HepG2 (cell line): ENCODE data around the gene KHNYN. TPM values are rescaled to one million over a fixed set of nuclear protein-coding genes. Genes with fewer than 3 reads are reported as not detected.

Source experiments
- ATF7-NPFF ChIP-seq: sonication (generic); formaldehyde crosslinking; IDR thresholded peaks from 2 replicates; pipeline ENCODE4 v1.8.1; 2023; ENCODE audit warnings: mild to moderate bottlenecking, low read depth, missing genetic modification reagents, moderate library complexity
- IKZF5 ChIP-seq: IDR thresholded peaks from 2 replicates; pipeline ENCODE4 v1.6.1; 2018; ENCODE audit warnings: missing genetic modification reagents, mild to moderate bottlenecking, missing compliant biosample characterization
- JUNB ChIP-seq: sonication (generic); formaldehyde crosslinking; IDR thresholded peaks from 2 replicates; pipeline ENCODE4 v1.8.0; 2022; ENCODE audit warnings: missing genetic modification reagents, mild to moderate bottlenecking, borderline replicate concordance
- KLF16 ChIP-seq, 2 experiments: sonication (generic) in 1 of 2; formaldehyde crosslinking in 1 of 2; IDR thresholded peaks; 2 replicates each; pipeline versions ENCODE4 v1.6.1 to v1.8.0; 2016 to 2023; ENCODE audit warnings: missing genetic modification reagents in 2 of 2, missing compliant biosample characterization in 1 of 2
- NR2F6 ChIP-seq, 2 experiments: IDR thresholded peaks; 2 replicates each; pipeline ENCODE4 v1.6.1; 2016; ENCODE audit warnings: antibody characterized with exemption in 1 of 2, mild to moderate bottlenecking in 1 of 2
- SNRNP70 ChIP-seq: fragments of 200-400 bp; formaldehyde crosslinking; IDR thresholded peaks from 2 replicates; pipeline ENCODE4 v1.6.1; 2017; ENCODE audit warnings: mild to moderate bottlenecking, low read depth, low read length, moderate library complexity
- SOX5 ChIP-seq: IDR thresholded peaks from 2 replicates; pipeline ENCODE4 v1.6.1; 2016; ENCODE audit warnings: borderline replicate concordance
- ZBTB7B ChIP-seq: sonication (generic); formaldehyde crosslinking; IDR thresholded peaks from 2 replicates; pipeline ENCODE4 v1.4.0; 2020; ENCODE audit warnings: missing genetic modification reagents
- ZNF775 ChIP-seq: sonication (generic); formaldehyde crosslinking; IDR thresholded peaks from 2 replicates; pipeline ENCODE4 v1.4.0; 2020; ENCODE audit warnings: missing genetic modification reagents, mild to moderate bottlenecking, moderate library complexity, borderline replicate concordance
- polyA plus RNA-seq, 8 experiments: library from polyadenylated mRNA; depleted of rRNA in 3 of 8; stranded (reverse) in 7 of 8; unstranded in 1 of 8; fragments of >200 nt; fragmentation: Illumina TruSeq in 4 of 8; extraction: Trizol in 4 of 8; gene quantifications; 2 replicates each; pipeline versions ENCODE4 v1.2.1 to v1.2.3, GENCODE V29; 2011 to 2016; ENCODE audit warnings: low read depth in 4 of 8, missing spikeins in 1 of 8, mixed read lengths in 1 of 8; ENCODE audit not compliant: insufficient read depth in 1 of 8
- total RNA-seq, 5 experiments: library from RNA; depleted of rRNA; stranded (reverse); fragments of >200 nt; fragmentation: Illumina TruSeq; extraction: Trizol; gene quantifications; 2 replicates each; pipeline ENCODE4 v1.2.3, GENCODE V29; 2016; ENCODE audit warnings: low read depth in 1 of 5
- TF ChIP-seq, protein P1 (sequence below), 2 experiments: sonication (generic) in 1 of 2; formaldehyde crosslinking in 1 of 2; IDR thresholded peaks; 2 replicates each; pipeline versions ENCODE4 v1.4.0 to v1.6.1; 2018 to 2020; ENCODE audit warnings: missing genetic modification reagents in 2 of 2, borderline replicate concordance in 1 of 2, low read depth in 1 of 2, mild to moderate bottlenecking in 1 of 2, missing biosample characterization in 1 of 2
- TF ChIP-seq, protein P2 (sequence below): sonication (generic); formaldehyde crosslinking; conservative IDR thresholded peaks from 2 replicates; pipeline ENCODE4 v1.4.0; 2020; ENCODE audit warnings: missing genetic modification reagents
- TF ChIP-seq, protein P3 (sequence below): IDR thresholded peaks from 2 replicates; pipeline ENCODE4 v1.6.1; 2012; ENCODE audit warnings: inconsistent platforms
- TF ChIP-seq, protein P4 (sequence below): sonication (generic); formaldehyde crosslinking; IDR thresholded peaks from 2 replicates; pipeline ENCODE4 v1.4.0; 2020; ENCODE audit warnings: missing genetic modification reagents, borderline replicate concordance
- TF ChIP-seq, protein P5 (sequence below): sonication (generic); formaldehyde crosslinking; IDR thresholded peaks from 2 replicates; pipeline ENCODE4 v1.4.0; 2020; ENCODE audit warnings: missing genetic modification reagents, borderline replicate concordance
- TF ChIP-seq, protein P6 (sequence below): IDR thresholded peaks from 2 replicates; pipeline ENCODE4 v1.6.1; 2012; ENCODE audit warnings: low read depth, low read length, improper control_type of control experiment

Gene KHNYN
- total and polyA plus RNA-seq, 2 of the 13 experiments (the other 11 are each of a cell fraction or from before 2014, with no cell fraction given), result 52.8 to 75.7 TPM

- TF ChIP-seq, protein P1, sequence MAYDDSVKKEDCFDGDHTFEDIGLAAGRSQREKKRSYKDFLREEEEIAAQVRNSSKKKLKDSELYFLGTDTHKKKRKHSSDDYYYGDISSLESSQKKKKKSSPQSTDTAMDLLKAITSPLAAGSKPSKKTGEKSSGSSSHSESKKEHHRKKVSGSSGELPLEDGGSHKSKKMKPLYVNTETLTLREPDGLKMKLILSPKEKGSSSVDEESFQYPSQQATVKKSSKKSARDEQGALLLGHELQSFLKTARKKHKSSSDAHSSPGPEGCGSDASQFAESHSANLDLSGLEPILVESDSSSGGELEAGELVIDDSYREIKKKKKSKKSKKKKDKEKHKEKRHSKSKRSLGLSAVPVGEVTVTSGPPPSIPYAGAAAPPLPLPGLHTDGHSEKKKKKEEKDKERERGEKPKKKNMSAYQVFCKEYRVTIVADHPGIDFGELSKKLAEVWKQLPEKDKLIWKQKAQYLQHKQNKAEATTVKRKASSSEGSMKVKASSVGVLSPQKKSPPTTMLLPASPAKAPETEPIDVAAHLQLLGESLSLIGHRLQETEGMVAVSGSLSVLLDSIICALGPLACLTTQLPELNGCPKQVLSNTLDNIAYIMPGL (CRISPR knock-in tag; IDR thresholded peaks at IDR 0.05; ENCODE audit: borderline replicate concordance in 1 of 2, low read depth in 1 of 2), result no peak
- TF ChIP-seq, protein P2, sequence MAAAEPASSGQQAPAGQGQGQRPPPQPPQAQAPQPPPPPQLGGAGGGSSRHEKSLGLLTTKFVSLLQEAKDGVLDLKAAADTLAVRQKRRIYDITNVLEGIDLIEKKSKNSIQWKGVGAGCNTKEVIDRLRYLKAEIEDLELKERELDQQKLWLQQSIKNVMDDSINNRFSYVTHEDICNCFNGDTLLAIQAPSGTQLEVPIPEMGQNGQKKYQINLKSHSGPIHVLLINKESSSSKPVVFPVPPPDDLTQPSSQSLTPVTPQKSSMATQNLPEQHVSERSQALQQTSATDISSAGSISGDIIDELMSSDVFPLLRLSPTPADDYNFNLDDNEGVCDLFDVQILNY, result no peak
- TF ChIP-seq SOX5 (CRISPR knock-in tag) (no peak), ATF7-NPFF (peak; percentile 18; the same call in 1 of the 2 replicates), ZNF775 (CRISPR knock-in tag) (no peak), ZBTB7B (CRISPR knock-in tag) (no peak), SNRNP70 (no peak), JUNB (CRISPR knock-in tag) (0 out of 2 replicates have a peak, but pooled peaks have one; percentile 15), NR2F6 (IDR thresholded peaks at IDR 0.05) (0 out of 2 replicates have a peak, but pooled peaks have one; percentile 12), NR2F6 (CRISPR knock-in tag; IDR thresholded peaks at IDR 0.05) (no peak), IKZF5 (no peak), KLF16 (CRISPR knock-in tag; IDR thresholded peaks at IDR 0.05) (no peak; a peak in 1 of 4 replicates)
- TF ChIP-seq, protein P3, sequence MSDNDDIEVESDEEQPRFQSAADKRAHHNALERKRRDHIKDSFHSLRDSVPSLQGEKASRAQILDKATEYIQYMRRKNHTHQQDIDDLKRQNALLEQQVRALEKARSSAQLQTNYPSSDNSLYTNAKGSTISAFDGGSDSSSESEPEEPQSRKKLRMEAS, result no peak
- TF ChIP-seq, protein P4, sequence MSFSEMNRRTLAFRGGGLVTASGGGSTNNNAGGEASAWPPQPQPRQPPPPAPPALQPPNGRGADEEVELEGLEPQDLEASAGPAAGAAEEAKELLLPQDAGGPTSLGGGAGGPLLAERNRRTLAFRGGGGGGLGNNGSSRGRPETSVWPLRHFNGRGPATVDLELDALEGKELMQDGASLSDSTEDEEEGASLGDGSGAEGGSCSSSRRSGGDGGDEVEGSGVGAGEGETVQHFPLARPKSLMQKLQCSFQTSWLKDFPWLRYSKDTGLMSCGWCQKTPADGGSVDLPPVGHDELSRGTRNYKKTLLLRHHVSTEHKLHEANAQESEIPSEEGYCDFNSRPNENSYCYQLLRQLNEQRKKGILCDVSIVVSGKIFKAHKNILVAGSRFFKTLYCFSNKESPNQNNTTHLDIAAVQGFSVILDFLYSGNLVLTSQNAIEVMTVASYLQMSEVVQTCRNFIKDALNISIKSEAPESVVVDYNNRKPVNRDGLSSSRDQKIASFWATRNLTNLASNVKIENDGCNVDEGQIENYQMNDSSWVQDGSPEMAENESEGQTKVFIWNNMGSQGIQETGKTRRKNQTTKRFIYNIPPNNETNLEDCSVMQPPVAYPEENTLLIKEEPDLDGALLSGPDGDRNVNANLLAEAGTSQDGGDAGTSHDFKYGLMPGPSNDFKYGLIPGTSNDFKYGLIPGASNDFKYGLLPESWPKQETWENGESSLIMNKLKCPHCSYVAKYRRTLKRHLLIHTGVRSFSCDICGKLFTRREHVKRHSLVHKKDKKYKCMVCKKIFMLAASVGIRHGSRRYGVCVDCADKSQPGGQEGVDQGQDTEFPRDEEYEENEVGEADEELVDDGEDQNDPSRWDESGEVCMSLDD (CRISPR knock-in tag), result 0 out of 2 replicates have a peak, but pooled peaks have one; percentile 39
- TF ChIP-seq, protein P5, sequence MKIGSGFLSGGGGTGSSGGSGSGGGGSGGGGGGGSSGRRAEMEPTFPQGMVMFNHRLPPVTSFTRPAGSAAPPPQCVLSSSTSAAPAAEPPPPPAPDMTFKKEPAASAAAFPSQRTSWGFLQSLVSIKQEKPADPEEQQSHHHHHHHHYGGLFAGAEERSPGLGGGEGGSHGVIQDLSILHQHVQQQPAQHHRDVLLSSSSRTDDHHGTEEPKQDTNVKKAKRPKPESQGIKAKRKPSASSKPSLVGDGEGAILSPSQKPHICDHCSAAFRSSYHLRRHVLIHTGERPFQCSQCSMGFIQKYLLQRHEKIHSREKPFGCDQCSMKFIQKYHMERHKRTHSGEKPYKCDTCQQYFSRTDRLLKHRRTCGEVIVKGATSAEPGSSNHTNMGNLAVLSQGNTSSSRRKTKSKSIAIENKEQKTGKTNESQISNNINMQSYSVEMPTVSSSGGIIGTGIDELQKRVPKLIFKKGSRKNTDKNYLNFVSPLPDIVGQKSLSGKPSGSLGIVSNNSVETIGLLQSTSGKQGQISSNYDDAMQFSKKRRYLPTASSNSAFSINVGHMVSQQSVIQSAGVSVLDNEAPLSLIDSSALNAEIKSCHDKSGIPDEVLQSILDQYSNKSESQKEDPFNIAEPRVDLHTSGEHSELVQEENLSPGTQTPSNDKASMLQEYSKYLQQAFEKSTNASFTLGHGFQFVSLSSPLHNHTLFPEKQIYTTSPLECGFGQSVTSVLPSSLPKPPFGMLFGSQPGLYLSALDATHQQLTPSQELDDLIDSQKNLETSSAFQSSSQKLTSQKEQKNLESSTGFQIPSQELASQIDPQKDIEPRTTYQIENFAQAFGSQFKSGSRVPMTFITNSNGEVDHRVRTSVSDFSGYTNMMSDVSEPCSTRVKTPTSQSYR (CRISPR knock-in tag), result no peak
- TF ChIP-seq, protein P6, sequence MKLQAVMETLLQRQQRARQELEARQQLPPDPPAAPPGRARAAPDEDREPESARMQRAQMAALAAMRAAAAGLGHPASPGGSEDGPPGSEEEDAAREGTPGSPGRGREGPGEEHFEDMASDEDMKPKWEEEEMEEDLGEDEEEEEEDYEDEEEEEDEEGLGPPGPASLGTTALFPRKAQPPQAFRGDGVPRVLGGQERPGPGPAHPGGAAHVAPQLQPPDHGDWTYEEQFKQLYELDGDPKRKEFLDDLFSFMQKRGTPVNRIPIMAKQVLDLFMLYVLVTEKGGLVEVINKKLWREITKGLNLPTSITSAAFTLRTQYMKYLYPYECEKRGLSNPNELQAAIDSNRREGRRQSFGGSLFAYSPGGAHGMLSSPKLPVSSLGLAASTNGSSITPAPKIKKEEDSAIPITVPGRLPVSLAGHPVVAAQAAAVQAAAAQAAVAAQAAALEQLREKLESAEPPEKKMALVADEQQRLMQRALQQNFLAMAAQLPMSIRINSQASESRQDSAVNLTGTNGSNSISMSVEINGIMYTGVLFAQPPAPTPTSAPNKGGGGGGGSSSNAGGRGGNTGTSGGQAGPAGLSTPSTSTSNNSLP, result no peak
Measured at GRCh38 chr14:24426150-24426911, 3.4 kb upstream of the KHNYN start (continued).
